ENCODE results near the gene FAM228A. TPM values are rescaled to one million over a fixed set of nuclear protein-coding genes. Genes with fewer than 3 reads are reported as not detected.

Gene FAM228A
- total RNA-seq, 6 experiments from 2014 or later = not detected

GRCh38 chr2:24199968-24200590 lies 25.2 kb downstream of the FAM228A start:
- Mint-ChIP-seq H3K27ac (no peak overlapping the region), H3K36me3 (ENCODE audit: low read depth) (no peaks in the 10 kb centered on the region; the same call in 1 of the 2 replicates), H3K4me3 (no peak overlapping the region), H3K9me3 (peaks cover 6% of the 10 kb centered on the region; the same call in 1 of the 2 replicates), H3K27me3 (ENCODE audit: insufficient read depth) (peaks cover 6% of the 10 kb centered on the region), H3K4me1 (ENCODE audit: low read depth) (no peaks in the 10 kb centered on the region)
- TF ChIP-seq CTCF (IDR thresholded peaks at IDR 0.05) = no peak
- DNase-seq = no peak

- Mint-ChIP-seq H3K27ac (no peak overlapping the region), H3K4me3 (no peak overlapping the region), H3K9me3 (peaks cover 6% of the 10 kb centered on the region; the same call in 1 of the 2 replicates), H3K36me3 (ENCODE audit: low read depth) (no peaks in the 10 kb centered on the region; the same call in 1 of the 2 replicates), H3K27me3 (ENCODE audit: insufficient read depth) (peaks cover 6% of the 10 kb centered on the region), H3K4me1 (ENCODE audit: low read depth) (no peaks in the 10 kb centered on the region)
- no peak for DNase-seq
- TF ChIP-seq CTCF (IDR thresholded peaks at IDR 0.05) = no peak
Observed at GRCh38 chr2:24200799-24201198, 25.9 kb downstream of the FAM228A start.

- no peak for TF ChIP-seq CTCF (IDR thresholded peaks at IDR 0.05)
- H3K4me1 Mint-ChIP-seq (ENCODE audit: low read depth) = no peaks in the 10 kb centered on the region
- no peaks in the 10 kb centered on the region; the same call in 1 of the 2 replicates for H3K36me3 Mint-ChIP-seq (ENCODE audit: low read depth)
- H3K27ac Mint-ChIP-seq = no peak overlapping the region
- H3K4me3 Mint-ChIP-seq = no peak overlapping the region
- H3K27me3 Mint-ChIP-seq (ENCODE audit: insufficient read depth) = no peaks in the 10 kb centered on the region; the same call in 1 of the 2 replicates
- H3K9me3 Mint-ChIP-seq = no peaks in the 10 kb centered on the region
- DNase-seq = no peak
Observed at GRCh38 chr2:24203029-24203786, 28.4 kb downstream of the FAM228A start.

GRCh38 chr2:24203787-24204150 lies 28.9 kb downstream of the FAM228A start:
- Mint-ChIP-seq H3K4me3 (no peak overlapping the region), H3K27ac (no peak overlapping the region), H3K27me3 (ENCODE audit: insufficient read depth) (no peaks in the 10 kb centered on the region; the same call in 1 of the 2 replicates), H3K36me3 (ENCODE audit: low read depth) (peaks cover 2% of the 10 kb centered on the region; the same call in 1 of the 2 replicates), H3K9me3 (no peaks in the 10 kb centered on the region), H3K4me1 (ENCODE audit: low read depth) (no peaks in the 10 kb centered on the region)
- no peak for TF ChIP-seq CTCF (IDR thresholded peaks at IDR 0.05)
- DNase-seq = no peak

- no peaks in the 10 kb centered on the region for H3K9me3 Mint-ChIP-seq
- no peaks in the 10 kb centered on the region for H3K4me1 Mint-ChIP-seq (ENCODE audit: low read depth)
- peaks cover 7% of the 10 kb centered on the region; the same call in 1 of the 2 replicates for H3K36me3 Mint-ChIP-seq (ENCODE audit: low read depth)
- no peaks in the 10 kb centered on the region; the same call in 1 of the 2 replicates for H3K27me3 Mint-ChIP-seq (ENCODE audit: insufficient read depth)
- no peak for DNase-seq
- H3K4me3 Mint-ChIP-seq = no peak overlapping the region
- TF ChIP-seq CTCF (IDR thresholded peaks at IDR 0.05) = no peak
- no peak overlapping the region for H3K27ac Mint-ChIP-seq
Observed at GRCh38 chr2:24204505-24204904, 29.7 kb downstream of the FAM228A start.

Data from HFFc6 (cell line).